Trophoblast cell (in vitro differentiated cells and primary cell): Measurements from ENCODE around the gene FAM13C.

Experiments used
- DNase-seq, 2 donors: peaks; one replicate each; pipeline ENCODE4 v3.0.0-alpha.2; 2016
- H2AFZ ChIP-seq: 2 replicates; pipeline ENCODE4 v1.6.1; 2013; ENCODE audit warnings: low read length, moderate library complexity, mild to moderate bottlenecking; ENCODE audit not compliant: insufficient read depth, poor library complexity
- H2AK5ac ChIP-seq: 2 replicates; pipeline ENCODE4 v1.6.1; 2013; ENCODE audit warnings: mild to moderate bottlenecking, low read length
- H2BK120ac ChIP-seq: 2 replicates; pipeline ENCODE4 v1.6.1; 2013; ENCODE audit warnings: low read length, mild to moderate bottlenecking, moderate library complexity; ENCODE audit not compliant: insufficient read depth, poor library complexity
- H2BK12ac ChIP-seq: 2 replicates; pipeline ENCODE4 v1.6.1; 2013; ENCODE audit warnings: mild to moderate bottlenecking, low read length, moderate library complexity
- H2BK5ac ChIP-seq: 2 replicates; pipeline ENCODE4 v1.6.1; 2013; ENCODE audit warnings: low read length, low read depth, moderate library complexity, mild to moderate bottlenecking; ENCODE audit not compliant: poor library complexity
- H3K14ac ChIP-seq: 2 replicates; pipeline ENCODE4 v1.6.1; 2013; ENCODE audit warnings: mild to moderate bottlenecking, low read length
- H3K18ac ChIP-seq: 2 replicates; pipeline ENCODE4 v1.6.1; 2013; ENCODE audit warnings: mild to moderate bottlenecking, low read length
- H3K23ac ChIP-seq: 2 replicates; pipeline ENCODE4 v1.6.1; 2013; ENCODE audit warnings: low read length
- H3K27ac ChIP-seq: 2 replicates; pipeline ENCODE4 v1.5.1; 2013; ENCODE audit warnings: low read depth, mild to moderate bottlenecking, inconsistent platforms, low read length, moderate library complexity
- H3K27me3 ChIP-seq: 2 replicates; pipeline ENCODE4 v1.6.1; 2013; ENCODE audit warnings: inconsistent platforms, mild to moderate bottlenecking, low read length, moderate library complexity; ENCODE audit not compliant: insufficient read depth
- H3K36me3 ChIP-seq, 2 experiments: 1 replicate in 1 of 2; 2 replicates in 1 of 2; pipeline ENCODE4 v1.6.1; 2013; ENCODE audit warnings: low read length in 2 of 2, mild to moderate bottlenecking in 2 of 2, moderate library complexity in 1 of 2; ENCODE audit not compliant: insufficient read depth in 2 of 2, control insufficient read depth in 1 of 2
- H3K4ac ChIP-seq: 2 replicates; pipeline ENCODE4 v1.6.1; 2013; ENCODE audit warnings: low read depth, mild to moderate bottlenecking, low read length, moderate library complexity
- H3K4me1 ChIP-seq, 2 experiments: 1 replicate in 1 of 2; 2 replicates in 1 of 2; pipeline ENCODE4 v1.6.1; 2013; ENCODE audit warnings: low read length in 2 of 2, mild to moderate bottlenecking in 2 of 2, moderate library complexity in 1 of 2; ENCODE audit not compliant: insufficient read depth in 2 of 2, control insufficient read depth in 1 of 2
- H3K4me2 ChIP-seq: 2 replicates; pipeline ENCODE4 v1.6.1; 2013; ENCODE audit warnings: inconsistent platforms, mild to moderate bottlenecking, low read length, moderate library complexity
- H3K4me3 ChIP-seq: 2 replicates; pipeline ENCODE4 v1.5.1; 2013; ENCODE audit warnings: mild to moderate bottlenecking, low read depth, low read length, inconsistent platforms
- H3K79me1 ChIP-seq: one replicate; pipeline ENCODE4 v1.6.1; 2013; ENCODE audit warnings: low read length
- H3K79me2 ChIP-seq: 2 replicates; pipeline ENCODE4 v1.6.1; 2013; ENCODE audit warnings: low read length, mild to moderate bottlenecking; ENCODE audit not compliant: control insufficient read depth, insufficient read depth, poor library complexity
- H3K9ac ChIP-seq: 2 replicates; pipeline ENCODE4 v1.6.1; 2013; ENCODE audit warnings: mild to moderate bottlenecking, low read length
- H3K9me3 ChIP-seq: 2 replicates; pipeline ENCODE4 v1.6.1; 2013; ENCODE audit warnings: low read depth, mild to moderate bottlenecking, control low read depth, inconsistent platforms, low read length; ENCODE audit not compliant: insufficient read depth
- H4K12ac ChIP-seq: 2 replicates; pipeline ENCODE4 v1.6.1; 2013; ENCODE audit warnings: low read depth, mild to moderate bottlenecking, low read length, moderate library complexity
- H4K8ac ChIP-seq: 2 replicates; pipeline ENCODE4 v1.6.1; 2013; ENCODE audit warnings: low read depth, mild to moderate bottlenecking, low read length, moderate library complexity
- H4K91ac ChIP-seq: one replicate; pipeline ENCODE4 v1.6.1; 2013; ENCODE audit warnings: low read depth, mild to moderate bottlenecking, low read length, moderate library complexity
- WGBS: extraction: QIAGEN DNeasy Blood & Tissue Kit; methylation state at CpG from one replicate; pipeline ENCODE4 v1.1.7; 2013; ENCODE audit warnings: missing lambda C conversion rate; ENCODE audit not compliant: insufficient read length, insufficient coverage; ENCODE audit errors: extremely low coverage; 5-methylcytosine and 5-hydroxymethylcytosine counted together

FAM13C gene

DNA sequence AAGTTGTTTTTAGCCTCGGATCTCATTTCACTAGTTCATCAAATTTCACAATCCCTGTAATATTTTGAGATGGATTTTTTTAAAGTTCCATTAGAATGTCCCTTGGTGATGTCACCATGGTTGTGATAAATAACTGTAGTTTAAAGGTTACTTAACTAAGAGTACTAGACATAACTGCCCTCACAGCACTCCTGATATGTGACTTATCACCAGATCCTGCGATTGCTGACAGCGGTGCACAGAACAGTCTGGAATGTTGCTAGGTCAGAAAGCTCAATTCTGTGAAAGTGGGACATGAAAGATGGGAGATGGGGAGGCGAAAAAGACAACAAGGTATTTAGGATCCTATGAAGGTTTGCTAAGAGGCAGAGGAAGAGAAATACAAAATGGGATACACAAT is 40.2 kb downstream of the FAM13C start:
- H2BK120ac ChIP-seq: no peak overlapping the region
- H3K79me1 ChIP-seq: no peaks in the 10 kb centered on the region
- WGBS: no CpG with 5 or more reads among the region's 4 CpGs
- H2BK12ac ChIP-seq: no peak overlapping the region
- no peak overlapping the region for H4K91ac ChIP-seq
- peaks cover 0 to 3% of the 10 kb centered on the region in 2 experiments for H3K4me1 ChIP-seq
- no peak overlapping the region for H3K4me3 ChIP-seq
- H3K36me3 ChIP-seq: no peaks in the 10 kb centered on the region
- no peak overlapping the region for H4K8ac ChIP-seq
- no peak overlapping the region for H3K23ac ChIP-seq
- H3K9ac ChIP-seq: no peak overlapping the region
- H2AK5ac ChIP-seq: no peak overlapping the region
- no peak overlapping the region for H3K18ac ChIP-seq
- no peak overlapping the region for H3K14ac ChIP-seq
- peak; percentile 72 to 85 for DNase-seq
- H3K9me3 ChIP-seq: no peaks in the 10 kb centered on the region
- no peaks in the 10 kb centered on the region for H3K27me3 ChIP-seq
- H2BK5ac ChIP-seq: no peak overlapping the region
- no peak overlapping the region for H4K12ac ChIP-seq
- H3K4ac ChIP-seq: no peak overlapping the region
- no peak overlapping the region for H3K27ac ChIP-seq
- no peak overlapping the region for H3K4me2 ChIP-seq
- H3K79me2 ChIP-seq: no peaks in the 10 kb centered on the region
- H2AFZ ChIP-seq: no peak overlapping the region

DNA sequence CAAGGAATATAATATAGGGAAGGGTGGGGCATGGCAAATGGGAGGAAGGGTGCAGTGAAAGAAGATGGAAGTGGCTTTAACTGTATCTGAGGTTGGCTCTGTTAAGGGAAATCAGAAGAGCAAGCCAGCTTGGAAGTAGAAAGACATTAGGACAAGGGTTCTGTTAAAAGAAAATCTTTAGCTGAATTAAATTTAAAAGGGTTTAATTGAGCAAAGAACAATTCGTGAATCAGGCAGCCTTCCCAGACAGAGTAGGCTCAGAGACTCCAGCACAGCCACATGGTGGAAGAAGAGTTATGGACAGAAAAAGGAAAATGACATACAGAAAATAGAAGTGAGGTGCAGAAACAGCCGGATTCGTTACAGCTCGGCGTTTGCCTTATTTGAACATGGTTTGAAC is 42.0 kb downstream of the FAM13C start:
- Histone ChIP-seq H2AK5ac (no peak overlapping the region), H4K12ac (no peak overlapping the region), H3K36me3 (no peaks in the 10 kb centered on the region), H3K27ac (no peak overlapping the region), H2BK12ac (no peak overlapping the region), H4K8ac (no peak overlapping the region), H3K4me2 (no peak overlapping the region), H3K79me2 (no peaks in the 10 kb centered on the region), H3K4ac (no peak overlapping the region), H3K9ac (no peak overlapping the region), H2BK120ac (no peak overlapping the region), H2BK5ac (no peak overlapping the region), H3K23ac (no peak overlapping the region), H2AFZ (no peak overlapping the region), H4K91ac (no peak overlapping the region), H3K14ac (no peak overlapping the region), H3K4me1 (peaks cover 0 to 3% of the 10 kb centered on the region in 2 experiments), H3K4me3 (no peak overlapping the region), H3K27me3 (no peaks in the 10 kb centered on the region), H3K79me1 (no peaks in the 10 kb centered on the region), H3K9me3 (no peaks in the 10 kb centered on the region), H3K18ac (no peak overlapping the region)
- no CpG with 5 or more reads among the region's 5 CpGs for WGBS
- no peak for DNase-seq

DNA sequence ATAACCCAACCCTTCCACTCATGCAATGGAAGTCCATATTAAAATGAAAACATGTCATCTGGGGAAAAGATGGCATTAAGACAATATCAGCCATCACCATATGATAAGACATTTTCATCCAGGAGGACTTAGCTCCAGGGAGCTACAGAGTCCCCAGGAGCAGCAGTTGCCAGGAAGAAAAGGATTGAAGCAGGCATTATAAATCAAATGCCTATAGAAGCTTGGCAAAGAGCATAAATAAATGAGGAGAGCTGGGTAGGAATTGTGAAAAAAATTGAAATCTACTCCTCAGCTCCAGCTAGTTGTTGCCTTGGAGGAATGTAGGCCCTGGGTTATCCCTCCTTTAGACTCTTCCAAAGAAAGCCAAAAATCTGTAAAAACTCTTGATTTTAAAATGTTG is 42.5 kb downstream of the FAM13C start:
- no peak overlapping the region for H3K4me2 ChIP-seq
- no peak for DNase-seq
- no peak overlapping the region for H3K9ac ChIP-seq
- no peaks in the 10 kb centered on the region for H3K36me3 ChIP-seq
- no peak overlapping the region for H2AFZ ChIP-seq
- H3K79me2 ChIP-seq: no peaks in the 10 kb centered on the region
- H3K4me3 ChIP-seq: no peak overlapping the region
- H3K9me3 ChIP-seq: no peaks in the 10 kb centered on the region
- no peak overlapping the region for H3K23ac ChIP-seq
- H2BK5ac ChIP-seq: no peak overlapping the region
- no peaks in the 10 kb centered on the region for H3K79me1 ChIP-seq
- H2BK12ac ChIP-seq: no peak overlapping the region
- no peak overlapping the region for H4K12ac ChIP-seq
- H3K27me3 ChIP-seq: no peaks in the 10 kb centered on the region
- H4K91ac ChIP-seq: no peak overlapping the region
- H3K4ac ChIP-seq: no peak overlapping the region
- no peak overlapping the region for H2AK5ac ChIP-seq
- H4K8ac ChIP-seq: no peak overlapping the region
- H2BK120ac ChIP-seq: no peak overlapping the region
- H3K14ac ChIP-seq: no peak overlapping the region
- no peak overlapping the region for H3K27ac ChIP-seq
- peaks cover 0 to 3% of the 10 kb centered on the region in 2 experiments for H3K4me1 ChIP-seq
- no peak overlapping the region for H3K18ac ChIP-seq

DNA sequence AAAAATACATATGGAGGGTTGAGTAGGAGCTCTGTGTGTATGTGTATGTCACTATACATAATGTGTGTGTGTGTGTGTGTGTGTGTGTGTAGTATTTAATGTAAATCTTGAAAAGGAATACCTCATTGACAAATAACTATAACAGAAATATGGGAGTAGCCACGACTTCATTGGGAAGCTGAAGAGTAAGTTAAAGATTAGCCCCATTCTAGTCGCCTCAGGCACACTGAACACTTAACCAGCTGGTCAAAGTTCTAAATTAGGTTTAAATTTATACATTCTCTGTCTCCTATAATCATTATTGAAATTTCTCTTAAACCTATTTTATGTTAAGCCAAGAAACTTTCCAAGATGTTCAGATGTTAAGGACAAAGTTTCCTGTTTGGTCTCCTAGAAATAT is 45.3 kb downstream of the FAM13C start:
- no peak overlapping the region for H3K4me3 ChIP-seq
- WGBS: no CpG with 5 or more reads among the region's 2 CpGs
- H3K79me2 ChIP-seq: no peaks in the 10 kb centered on the region
- no peak overlapping the region for H4K8ac ChIP-seq
- H2BK12ac ChIP-seq: no peak overlapping the region
- H3K23ac ChIP-seq: no peak overlapping the region
- no peak overlapping the region for H2AFZ ChIP-seq
- no peak overlapping the region for H2AK5ac ChIP-seq
- no peak overlapping the region for H4K12ac ChIP-seq
- no peak overlapping the region for H3K27ac ChIP-seq
- H3K9ac ChIP-seq: no peak overlapping the region
- H3K9me3 ChIP-seq: no peaks in the 10 kb centered on the region
- H4K91ac ChIP-seq: no peak overlapping the region
- no peak overlapping the region for H2BK5ac ChIP-seq
- no peaks in the 10 kb centered on the region for H3K79me1 ChIP-seq
- no peaks in the 10 kb centered on the region for H3K27me3 ChIP-seq
- no peak for DNase-seq
- H3K36me3 ChIP-seq: no peaks in the 10 kb centered on the region
- no peaks in the 10 kb centered on the region for H3K4me1 ChIP-seq
- H2BK120ac ChIP-seq: no peak overlapping the region
- H3K4ac ChIP-seq: no peak overlapping the region
- H3K18ac ChIP-seq: no peak overlapping the region
- H3K14ac ChIP-seq: no peak overlapping the region
- H3K4me2 ChIP-seq: no peak overlapping the region

DNA sequence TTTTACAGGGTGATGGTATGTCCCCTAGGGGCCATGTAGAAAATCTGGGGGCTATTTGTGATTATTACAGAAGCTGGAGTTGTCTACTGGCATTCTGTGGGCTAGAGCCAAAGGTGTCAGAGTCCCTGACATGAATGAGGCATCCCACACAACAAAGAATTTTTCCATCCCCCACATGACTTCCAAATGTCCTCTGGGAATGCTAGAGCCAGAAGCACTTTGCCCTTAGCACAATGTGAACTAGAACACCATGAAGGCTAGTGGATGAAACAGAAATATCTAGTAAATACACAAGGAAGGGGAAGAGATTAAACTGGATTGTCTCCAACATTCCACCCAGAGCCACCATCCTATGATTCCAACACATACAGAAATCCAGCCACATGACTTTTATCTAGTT is 46.9 kb downstream of the FAM13C start:
- Histone ChIP-seq H4K12ac (no peak overlapping the region), H3K18ac (no peak overlapping the region), H3K9me3 (no peaks in the 10 kb centered on the region), H3K9ac (no peak overlapping the region), H3K27ac (no peak overlapping the region), H2BK5ac (no peak overlapping the region), H3K4ac (no peak overlapping the region), H4K91ac (no peak overlapping the region), H3K27me3 (no peaks in the 10 kb centered on the region), H3K79me1 (no peaks in the 10 kb centered on the region), H3K23ac (no peak overlapping the region), H2BK12ac (no peak overlapping the region), H2AFZ (no peak overlapping the region), H3K4me3 (no peak overlapping the region), H3K79me2 (no peaks in the 10 kb centered on the region), H3K4me1 (no peaks in the 10 kb centered on the region), H2AK5ac (no peak overlapping the region), H3K14ac (no peak overlapping the region), H4K8ac (no peak overlapping the region), H2BK120ac (no peak overlapping the region), H3K36me3 (no peaks in the 10 kb centered on the region), H3K4me2 (no peak overlapping the region)
- no peak for DNase-seq
